IMR-90 (cell line): Measurements from ENCODE around the gene CUBN. TPM values are rescaled to one million over a fixed set of nuclear protein-coding genes. Genes with fewer than 3 reads are reported as not detected.

Experiments
- ATAC-seq: fragments of 200-7000 bp; cut with Tn5 transposase; 2 replicates; pipeline ENCODE4 v1.9.1; 2020; ENCODE audit warnings: low read depth, mild to moderate bottlenecking, moderate library complexity
- BruUV-seq: library from RNA; stranded (reverse); fragments of 400-500 nt; replicated peaks from 2 replicates; lab custom pipeline; 2021; lab: Mats Ljungman, UMichigan
- CTCF ChIA-PET: fragments of 300-600 bp; formaldehyde crosslinking; extraction: SDS; loops from one replicate; lab custom pipeline; 2021; ENCODE audit warnings: antibody characterized with exemption; lab: Yijun Ruan, JAX
- POLR2A ChIA-PET: fragments of 300-600 bp; sonication (Branson Sonifier 250); formaldehyde crosslinking; loops from one replicate; lab custom pipeline; 2022; ENCODE audit warnings: antibody characterized with exemption; ENCODE audit not compliant: unreplicated experiment; lab: Charles Lee
- DNase-seq: peaks from one replicate; pipeline ENCODE4 v3.0.0; 2013
- H2AFZ ChIP-seq: replicated peaks from 2 replicates; pipeline ENCODE3; 2013; ENCODE audit warnings: low read length, mild to moderate bottlenecking; ENCODE audit not compliant: poor library complexity
- H2AK5ac ChIP-seq: 2 replicates; pipeline ENCODE4 v1.6.1; 2013; ENCODE audit warnings: low read depth, low read length, inconsistent platforms
- H2AK9ac ChIP-seq: replicated peaks from 2 replicates; pipeline ENCODE3; 2013; ENCODE audit warnings: mild to moderate bottlenecking, low read depth, low read length, moderate library complexity; ENCODE audit not compliant: poor library complexity
- H2BK120ac ChIP-seq: 2 replicates; pipeline ENCODE4 v1.6.1; 2013; ENCODE audit warnings: low read depth, low read length, inconsistent platforms
- H2BK15ac ChIP-seq: 3 replicates; pipeline ENCODE4 v1.6.1; 2013; ENCODE audit warnings: low read depth, low read length, inconsistent platforms
- H2BK20ac ChIP-seq: 2 replicates; pipeline ENCODE4 v1.6.1; 2013; ENCODE audit warnings: low read depth, mild to moderate bottlenecking, inconsistent platforms, low read length, moderate library complexity
- H2BK5ac ChIP-seq: 2 replicates; pipeline ENCODE4 v1.6.1; 2013; ENCODE audit warnings: mild to moderate bottlenecking, low read depth, low read length, inconsistent platforms; ENCODE audit not compliant: poor library complexity, severe bottlenecking
- H3K14ac ChIP-seq: replicated peaks from 2 replicates; pipeline ENCODE4 v1.6.1; 2013; ENCODE audit warnings: low read depth, low read length, inconsistent platforms
- H3K18ac ChIP-seq: 2 replicates; pipeline ENCODE4 v1.6.1; 2013; ENCODE audit warnings: low read depth, low read length, control low read depth
- H3K23ac ChIP-seq: 2 replicates; pipeline ENCODE4 v1.6.1; 2013; ENCODE audit warnings: low read depth, low read length, inconsistent platforms
- H3K27ac ChIP-seq: 2 replicates; pipeline ENCODE4 v1.5.1; 2013; ENCODE audit warnings: mild to moderate bottlenecking, control low read depth, low read length; ENCODE audit not compliant: insufficient read depth
- H3K27me3 ChIP-seq: 2 replicates; pipeline ENCODE4 v1.6.1; 2013; ENCODE audit warnings: low read length; ENCODE audit not compliant: control insufficient read depth, insufficient read depth
- H3K36me3 ChIP-seq: 2 replicates; pipeline ENCODE4 v1.6.1; 2013; ENCODE audit warnings: low read length, mixed read lengths; ENCODE audit not compliant: control insufficient read depth, insufficient read depth
- H3K4ac ChIP-seq: 2 replicates; pipeline ENCODE4 v1.6.1; 2013; ENCODE audit warnings: low read depth, low read length, inconsistent platforms
- H3K4me1 ChIP-seq: 2 replicates; pipeline ENCODE4 v1.6.1; 2013; ENCODE audit warnings: low read length, mixed read lengths; ENCODE audit not compliant: control insufficient read depth, insufficient read depth
- H3K4me2 ChIP-seq: 2 replicates; pipeline ENCODE4 v1.6.1; 2013; ENCODE audit warnings: low read depth, mild to moderate bottlenecking, control low read depth, low read length, moderate library complexity
- H3K4me3 ChIP-seq: 2 replicates; pipeline ENCODE4 v1.5.1; 2013; ENCODE audit warnings: low read depth, mild to moderate bottlenecking, control low read depth, low read length, moderate library complexity; ENCODE audit not compliant: insufficient read depth
- H3K56ac ChIP-seq: 2 replicates; pipeline ENCODE4 v1.6.1; 2013; ENCODE audit warnings: low read length, inconsistent platforms; ENCODE audit not compliant: insufficient read depth; ENCODE audit errors: extremely low read depth
- H3K79me1 ChIP-seq, 2 experiments: 2 replicates each; pipeline ENCODE4 v1.6.1; 2013; ENCODE audit warnings: low read length in 2 of 2, inconsistent platforms in 1 of 2, low read depth in 1 of 2
- H3K9ac ChIP-seq: 2 replicates; pipeline ENCODE4 v1.6.1; 2013; ENCODE audit warnings: low read depth, low read length, control low read depth
- H3K9me1 ChIP-seq: 2 replicates; pipeline ENCODE4 v1.6.1; 2013; ENCODE audit warnings: low read length, inconsistent platforms; ENCODE audit not compliant: insufficient read depth
- H3K9me3 ChIP-seq: 2 replicates; pipeline ENCODE4 v1.6.1; 2013; ENCODE audit warnings: low read length; ENCODE audit not compliant: control insufficient read depth, insufficient read depth
- H4K20me1 ChIP-seq: 2 replicates; pipeline ENCODE4 v1.6.1; 2013; ENCODE audit warnings: low read length, inconsistent platforms; ENCODE audit not compliant: insufficient read depth
- H4K5ac ChIP-seq: 2 replicates; pipeline ENCODE4 v1.6.1; 2013; ENCODE audit warnings: mild to moderate bottlenecking, low read depth, low read length, control low read depth
- H4K8ac ChIP-seq, 2 experiments: 2 replicates each; pipeline ENCODE4 v1.6.1; 2013; ENCODE audit warnings: low read depth in 2 of 2, low read length in 2 of 2, control low read depth in 1 of 2, inconsistent platforms in 1 of 2
- H4K91ac ChIP-seq: 2 replicates; pipeline ENCODE4 v1.6.1; 2013; ENCODE audit warnings: low read depth, low read length, inconsistent platforms; ENCODE audit not compliant: insufficient read depth
- RFX5 ChIP-seq: IDR thresholded peaks from 2 replicates; pipeline ENCODE4 v1.8.0; 2012; ENCODE audit warnings: low read depth, mild to moderate bottlenecking, low read length, moderate library complexity
- dilution Hi-C: fragments of 300-500 bp; cut with HindIII; formaldehyde crosslinking; loops from one replicate; pipeline ENCODE4 v1.14.3; 2018; ENCODE audit warnings: low sequenced_read_pairs; ENCODE audit not compliant: unreplicated experiment
- in situ Hi-C: fragments of 300-500 bp; cut with MboI; formaldehyde crosslinking; loops from 3 replicates; pipeline ENCODE4 v1.14.3; 2019; ENCODE audit warnings: low sequenced_read_pairs, inconsistent platforms, mixed read lengths
- intact Hi-C: fragments of 100-400 bp; cut with micrococcal nuclease; formaldehyde crosslinking; loops from 2 replicates; pipeline ENCODE4 v1.10.0; 2022
- polyA plus RNA-seq, 3 experiments: library from polyadenylated mRNA; depleted of rRNA; stranded (reverse); fragments of >200 nt; gene quantifications; 2 replicates each; pipeline ENCODE4 v1.2.3, GENCODE V29; 2012; ENCODE audit warnings: low replicate concordance in 1 of 3
- total RNA-seq: library from RNA; depleted of rRNA; stranded (reverse); fragments of >200 nt; gene quantifications from 2 replicates; pipeline ENCODE4 v1.2.3, GENCODE V29; 2012

Gene CUBN
- total and polyA plus RNA-seq, 2 of the 4 experiments (the other 2 are of a cell fraction): 0.19 to 0.54 TPM

GRCh38 chr10:16845248-16845647 lies 284.4 kb downstream of the CUBN start:
- no peak for TF ChIP-seq RFX5
- intact Hi-C loops: no loop called here
- no peak overlapping the region for H3K23ac ChIP-seq
- H2BK20ac ChIP-seq: 0 out of 2 replicates have a peak overlapping the region, but pooled peaks have one; percentile 13
- H3K4me2 ChIP-seq: no peak overlapping the region
- no peak overlapping the region for H2AK5ac ChIP-seq
- no peaks in the 10 kb centered on the region for H3K79me1 ChIP-seq
- H4K91ac ChIP-seq: no peak overlapping the region
- H2BK5ac ChIP-seq: no peak overlapping the region
- ATAC-seq (no peak), DNase-seq (no peak)
- H3K18ac ChIP-seq: no peak overlapping the region
- no peak overlapping the region for H2AFZ ChIP-seq
- no peak overlapping the region for H2BK15ac ChIP-seq
- no TSS peak for BruUV-seq
- POLR2A ChIA-PET: no interaction called here
- H3K27me3 ChIP-seq: no peaks in the 10 kb centered on the region
- H3K14ac ChIP-seq: no peak overlapping the region
- H3K56ac ChIP-seq: no peak overlapping the region
- H3K27ac ChIP-seq: no peak overlapping the region
- H3K9me1 ChIP-seq: no peaks in the 10 kb centered on the region
- in situ Hi-C loops: loop anchor here (25.0 kb wide), 2 partner anchors 767 to 1392 kb away; partner anchors contain the start of gene HACD1
- peaks cover 6% of the 10 kb centered on the region; the same call in 1 of the 2 replicates for H3K4me1 ChIP-seq
- H3K9ac ChIP-seq: no peak overlapping the region
- dilution Hi-C loops: no loop called here
- no peak overlapping the region for H3K4me3 ChIP-seq
- H3K4ac ChIP-seq: no peak overlapping the region
- 0 out of 2 replicates have a peak overlapping the region, but pooled peaks have one; percentile 10 for H2BK120ac ChIP-seq
- no peak overlapping the region for H2AK9ac ChIP-seq
- no peaks in the 10 kb centered on the region for H3K36me3 ChIP-seq
- H4K20me1 ChIP-seq: no peaks in the 10 kb centered on the region
- H4K5ac ChIP-seq: no peak overlapping the region
- H3K9me3 ChIP-seq: no peaks in the 10 kb centered on the region
- CTCF ChIA-PET: interaction anchor here (1.9 kb wide), 1 partner anchor 411 kb away, joined by 7 read pairs; no protein-coding TSS in a partner anchor
- no peak overlapping the region for H4K8ac ChIP-seq
